ENCODE results near the gene LENEP.

LENEP gene

DNA sequence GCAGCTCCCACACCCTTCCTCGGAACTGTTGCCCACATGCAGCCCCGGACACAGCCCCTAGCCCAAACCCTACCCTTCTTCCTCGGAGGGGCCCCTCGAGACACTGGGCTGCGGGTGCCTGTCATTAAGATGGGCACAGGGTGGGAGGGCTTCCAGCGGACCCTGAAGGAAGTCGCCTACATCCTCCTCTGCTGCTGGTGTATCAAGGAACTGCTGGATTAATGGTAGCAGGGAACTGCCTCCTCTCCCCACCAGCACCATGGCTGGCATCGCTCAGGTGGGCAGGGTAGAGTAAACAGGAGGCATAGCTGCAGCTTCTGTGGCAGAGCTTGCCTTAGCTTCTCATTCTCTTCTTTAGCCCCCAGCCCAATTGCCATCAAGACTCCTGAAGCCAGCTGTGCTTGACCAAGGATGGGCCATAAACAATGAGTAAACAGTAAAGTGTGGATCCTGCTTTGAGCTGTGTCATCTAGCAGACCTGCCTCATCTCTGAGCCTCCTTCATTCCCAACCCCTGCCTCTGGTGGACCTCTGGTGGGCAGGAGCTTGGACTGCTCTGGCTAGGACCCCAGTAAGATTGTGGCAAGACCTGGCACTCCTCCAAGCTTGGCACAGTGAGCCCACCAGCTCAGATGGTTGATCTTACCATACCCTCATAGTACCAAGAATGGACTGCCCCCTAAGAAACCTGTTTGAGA, at the start of gene LENEP:
Gene LENEP, plus strand, starts transcription at position 15 of the 697 bp plus-strand sequence. Its CDS starts 22 bp downstream, at position 37.
- DNase-seq (ENCODE audit: low read depth, low spot score), result no peak

GRCh38 chr1:154943649-154944400, 49.6 kb upstream of the LENEP start:
- no peak for DNase-seq (ENCODE audit: low read depth, low spot score)

- DNase-seq (ENCODE audit: low read depth, low spot score), result no peak
Observed at GRCh38 chr1:154944401-154945159, 48.8 kb upstream of the LENEP start.

- DNase-seq (ENCODE audit: low read depth, low spot score), result no peak
Observed at GRCh38 chr1:154945160-154945961, 48.0 kb upstream of the LENEP start.

DNA sequence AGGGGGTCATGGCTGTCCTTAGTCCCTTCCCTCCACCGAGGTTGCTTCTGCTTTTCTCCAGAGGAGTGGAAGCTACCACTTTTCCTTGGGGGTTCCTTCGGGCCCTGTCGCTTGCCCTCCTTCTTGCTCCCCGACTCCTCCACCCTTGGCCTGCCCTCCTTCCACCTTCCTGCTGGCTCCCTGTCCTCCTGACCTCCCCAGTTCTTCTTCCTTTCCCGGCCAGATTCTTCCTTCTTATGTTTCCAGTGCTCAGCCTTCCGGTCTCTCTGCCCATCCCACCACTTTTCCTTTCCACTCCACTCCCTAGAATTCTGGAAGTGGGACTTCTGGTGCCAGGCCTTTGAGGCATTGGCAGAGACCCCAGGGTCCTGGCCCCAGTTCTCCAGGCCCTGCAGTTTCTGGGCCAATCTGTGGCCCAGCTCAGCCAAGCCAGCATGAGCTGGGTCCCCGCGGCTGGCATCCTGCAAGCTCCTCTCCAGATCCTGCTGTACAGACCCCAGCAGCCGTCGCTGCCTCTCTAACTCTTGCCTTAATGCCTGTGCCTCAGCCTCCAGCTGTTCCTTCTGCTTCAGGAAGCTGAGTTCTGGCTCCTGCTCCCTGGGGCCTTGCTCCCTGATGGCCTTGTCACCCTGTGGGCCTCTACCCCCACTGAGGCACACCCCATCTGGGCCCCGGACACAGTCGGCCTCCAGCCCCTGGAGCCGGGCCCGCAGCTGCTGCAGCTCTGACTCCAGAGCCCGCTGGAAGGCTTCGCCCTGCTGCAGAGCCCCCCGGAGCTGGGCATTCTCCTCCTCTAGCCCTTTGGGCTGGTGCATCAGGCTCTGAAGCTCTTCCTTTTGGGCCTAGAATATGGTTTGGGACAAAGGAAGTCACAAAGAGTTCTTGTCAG, 47.2 kb upstream of the LENEP start:
- DNase-seq (ENCODE audit: low read depth, low spot score), result no peak

GRCh38 chr1:154948079-154948478, 45.3 kb upstream of the LENEP start:
- no peak for DNase-seq (ENCODE audit: low read depth, low spot score)

DNA sequence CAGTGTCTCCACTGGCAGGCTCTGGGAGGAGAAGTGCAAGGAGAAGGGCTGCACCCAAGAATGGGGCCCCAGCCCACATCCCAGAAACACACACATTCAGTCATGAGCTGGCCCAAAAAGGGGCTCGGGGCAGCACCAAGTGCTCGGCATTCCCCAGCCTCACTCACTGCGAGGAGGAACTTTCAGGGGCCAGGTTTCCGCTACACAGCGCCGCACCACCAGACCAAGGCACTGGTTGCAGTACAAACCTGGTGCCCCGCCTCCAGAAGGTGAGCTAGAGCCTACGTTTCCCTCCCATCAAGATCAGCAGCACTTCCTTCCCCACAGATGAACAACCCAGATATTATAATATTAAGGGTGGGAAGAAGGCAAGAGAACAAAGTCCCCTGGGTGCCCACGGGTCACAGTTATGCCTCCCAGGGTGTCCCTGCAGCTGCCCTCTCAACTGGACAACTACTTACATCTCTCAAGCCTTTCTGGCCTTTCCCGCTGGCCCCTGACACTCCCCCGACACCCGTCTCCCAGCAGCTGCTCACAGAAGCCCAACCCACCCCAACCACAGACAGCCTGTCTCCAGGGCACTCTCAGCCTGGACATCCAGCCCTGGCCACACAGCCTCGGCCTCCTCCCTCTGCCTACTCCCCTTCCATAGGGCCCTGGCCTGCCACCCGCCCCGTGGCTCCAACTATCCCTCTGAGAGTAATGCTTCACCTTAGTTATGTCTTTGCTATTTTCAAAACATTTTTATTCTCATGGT, 41.3 kb upstream of the LENEP start:
- no peak for DNase-seq (ENCODE audit: low read depth, low spot score)

DNA sequence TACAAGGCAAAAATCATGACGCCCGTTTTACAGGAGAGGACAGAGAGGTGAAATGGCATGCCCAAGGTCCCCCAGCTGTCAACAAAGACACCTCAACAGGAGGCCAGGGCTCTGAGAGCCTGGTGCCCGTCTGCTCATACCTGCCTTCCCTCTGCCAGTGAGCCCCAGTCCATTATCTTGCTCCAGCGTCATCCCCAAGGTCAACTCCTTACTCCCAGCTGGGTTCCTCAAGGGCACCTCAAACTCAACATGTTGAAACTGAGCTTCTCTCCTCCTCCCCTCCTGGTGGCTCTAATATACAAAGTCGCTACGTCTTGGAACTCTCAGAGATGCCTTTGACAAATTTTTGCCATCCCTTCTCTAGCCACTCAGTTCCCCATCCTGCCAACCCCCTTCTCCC, 40.7 kb upstream of the LENEP start:
- no peak for DNase-seq (ENCODE audit: low read depth, low spot score)

DNA sequence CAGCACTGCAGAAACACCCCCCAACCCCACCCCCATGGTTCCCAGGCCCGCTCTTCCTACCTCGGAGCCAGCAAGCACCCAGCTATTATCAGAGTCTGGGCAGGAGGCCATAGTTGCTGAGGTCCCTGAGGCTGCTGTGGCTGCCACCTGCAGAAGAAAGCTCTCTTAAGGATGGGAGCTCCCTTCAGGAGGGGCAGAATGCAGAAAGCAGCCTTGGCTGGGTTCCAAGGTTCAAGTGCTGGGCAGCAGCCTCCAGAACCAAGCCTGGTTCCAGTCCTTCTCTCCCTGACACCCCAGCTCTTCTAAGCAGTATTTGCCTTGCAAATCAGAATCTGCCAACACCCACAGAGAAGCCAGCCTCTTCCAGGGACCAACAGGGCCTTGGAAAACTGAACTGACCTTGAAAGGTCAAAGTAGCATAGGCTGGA, 39.8 kb upstream of the LENEP start:
- no peak for DNase-seq (ENCODE audit: low read depth, low spot score)

- DNase-seq (ENCODE audit: low read depth, low spot score), result no peak
Observed at GRCh38 chr1:154954541-154954940, 38.8 kb upstream of the LENEP start.

GRCh38 chr1:154955039-154955717, 38.2 kb upstream of the LENEP start:
- no peak for DNase-seq (ENCODE audit: low read depth, low spot score)

GRCh38 chr1:154955718-154956543, 37.5 kb upstream of the LENEP start, which contains the start of gene PBXIP1:
TSS of gene PBXIP1 (minus strand) at chr1:154956099. CDS start at chr1:154953721, 2,378 bp downstream.
- DNase-seq (ENCODE audit: low read depth, low spot score), result peak; percentile 60

- no peak for DNase-seq (ENCODE audit: low read depth, low spot score)
Observed at GRCh38 chr1:154956544-154956941, 36.8 kb upstream of the LENEP start.

DNA sequence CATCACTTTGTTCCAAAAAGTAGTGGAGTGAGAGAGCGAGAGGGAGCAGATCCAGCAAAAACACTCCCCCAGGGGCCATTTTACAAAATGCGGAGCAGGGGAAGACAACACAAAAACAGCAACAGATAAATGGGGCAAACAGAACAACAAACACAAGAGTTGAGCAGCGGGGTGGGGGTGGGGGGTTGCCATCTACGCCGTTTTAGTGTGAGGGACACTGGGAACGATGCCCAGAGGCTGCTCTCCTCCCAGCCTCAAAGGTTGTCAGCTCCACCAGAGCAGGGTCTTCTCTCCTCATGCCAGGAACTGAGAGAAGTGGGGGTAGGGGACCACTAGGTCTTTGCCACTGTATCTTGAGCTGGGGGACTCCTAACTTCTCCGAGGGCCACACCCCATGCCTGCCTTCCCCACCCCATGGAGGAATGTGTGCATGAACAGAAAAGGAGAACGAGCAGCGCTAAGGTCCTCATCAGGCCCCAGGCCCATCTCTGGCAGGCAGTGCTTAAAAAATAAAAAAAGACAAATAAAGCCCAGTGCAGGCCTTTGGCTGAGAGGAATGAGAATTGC, 36.2 kb upstream of the LENEP start:
- DNase-seq (ENCODE audit: low read depth, low spot score), result no peak

GRCh38 chr1:154958036-154958435, 35.4 kb upstream of the LENEP start:
- DNase-seq (ENCODE audit: low read depth, low spot score), result no peak

DNA sequence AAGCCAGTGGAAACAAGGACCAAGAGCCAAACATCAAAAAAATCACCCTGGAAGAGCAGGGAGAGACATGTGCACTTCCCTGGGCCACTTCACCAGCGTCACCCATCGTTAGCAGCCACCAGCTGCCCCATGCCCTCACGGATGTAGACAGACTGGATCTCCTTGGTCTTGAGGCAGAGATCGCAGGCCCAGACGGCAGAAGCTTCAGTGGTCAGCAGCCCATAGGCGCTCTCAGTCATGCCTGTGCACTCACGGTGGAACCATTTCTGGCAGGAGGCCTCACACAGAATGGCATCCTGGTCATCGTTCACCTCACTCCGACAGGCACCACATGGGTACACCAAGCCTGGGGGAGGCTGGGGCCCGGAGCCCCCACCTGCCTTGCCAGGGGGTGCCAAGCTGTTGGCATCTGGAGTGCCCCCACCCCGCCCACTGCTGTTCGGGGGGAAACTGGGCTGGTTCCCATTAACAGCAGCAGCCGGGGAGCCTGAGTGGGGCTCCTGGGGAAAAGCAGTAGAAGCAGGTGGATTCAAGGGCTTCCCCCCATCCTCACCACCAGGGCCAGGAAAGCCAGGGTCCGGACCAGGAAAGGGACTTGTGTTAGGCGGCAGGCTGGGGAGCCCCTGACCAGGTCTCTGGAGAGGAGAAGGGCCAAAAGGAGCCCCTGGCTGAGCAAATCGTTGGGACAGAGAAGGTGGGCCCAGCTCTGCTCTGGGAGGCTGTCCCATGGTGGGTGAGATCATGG, 34.5 kb upstream of the LENEP start:
- no peak for DNase-seq (ENCODE audit: low read depth, low spot score)

DNA sequence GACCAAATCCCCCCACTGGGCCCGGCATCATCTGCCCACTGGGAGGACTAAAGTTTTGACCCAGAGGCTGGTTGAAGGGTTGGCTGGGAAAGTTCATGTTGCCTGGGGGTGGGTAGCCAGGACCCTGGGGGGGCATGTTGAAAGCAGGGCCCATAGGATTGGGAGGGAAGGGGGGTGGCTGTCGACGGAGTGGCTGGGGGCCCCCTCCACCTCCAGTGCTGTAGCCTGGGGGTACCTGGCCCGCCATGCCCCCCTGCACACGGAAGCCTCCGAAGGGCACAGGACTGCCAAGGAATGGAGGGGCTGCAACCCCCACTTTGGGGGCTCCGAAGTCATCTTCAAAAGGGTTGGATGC, 34.0 kb upstream of the LENEP start:
- no peak for DNase-seq (ENCODE audit: low read depth, low spot score)

Data from brain pericyte (primary cell).